HG03460 (cell line): ENCODE results near the gene CYP2W1.
"Not testable (repeated sequence)": the region's sequence is repeated elsewhere in the genome, so short reads cannot be mapped to it uniquely, and the experiment has no call there.

ENCODE experiments used
- ATAC-seq: cut with Tn5 transposase; IDR thresholded peaks from one replicate; pipeline ENCODE4 v1.9.1; 2021; ENCODE audit not compliant: unreplicated experiment

CYP2W1 gene, protein sequence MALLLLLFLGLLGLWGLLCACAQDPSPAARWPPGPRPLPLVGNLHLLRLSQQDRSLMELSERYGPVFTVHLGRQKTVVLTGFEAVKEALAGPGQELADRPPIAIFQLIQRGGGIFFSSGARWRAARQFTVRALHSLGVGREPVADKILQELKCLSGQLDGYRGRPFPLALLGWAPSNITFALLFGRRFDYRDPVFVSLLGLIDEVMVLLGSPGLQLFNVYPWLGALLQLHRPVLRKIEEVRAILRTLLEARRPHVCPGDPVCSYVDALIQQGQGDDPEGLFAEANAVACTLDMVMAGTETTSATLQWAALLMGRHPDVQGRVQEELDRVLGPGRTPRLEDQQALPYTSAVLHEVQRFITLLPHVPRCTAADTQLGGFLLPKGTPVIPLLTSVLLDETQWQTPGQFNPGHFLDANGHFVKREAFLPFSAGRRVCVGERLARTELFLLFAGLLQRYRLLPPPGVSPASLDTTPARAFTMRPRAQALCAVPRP

DNA sequence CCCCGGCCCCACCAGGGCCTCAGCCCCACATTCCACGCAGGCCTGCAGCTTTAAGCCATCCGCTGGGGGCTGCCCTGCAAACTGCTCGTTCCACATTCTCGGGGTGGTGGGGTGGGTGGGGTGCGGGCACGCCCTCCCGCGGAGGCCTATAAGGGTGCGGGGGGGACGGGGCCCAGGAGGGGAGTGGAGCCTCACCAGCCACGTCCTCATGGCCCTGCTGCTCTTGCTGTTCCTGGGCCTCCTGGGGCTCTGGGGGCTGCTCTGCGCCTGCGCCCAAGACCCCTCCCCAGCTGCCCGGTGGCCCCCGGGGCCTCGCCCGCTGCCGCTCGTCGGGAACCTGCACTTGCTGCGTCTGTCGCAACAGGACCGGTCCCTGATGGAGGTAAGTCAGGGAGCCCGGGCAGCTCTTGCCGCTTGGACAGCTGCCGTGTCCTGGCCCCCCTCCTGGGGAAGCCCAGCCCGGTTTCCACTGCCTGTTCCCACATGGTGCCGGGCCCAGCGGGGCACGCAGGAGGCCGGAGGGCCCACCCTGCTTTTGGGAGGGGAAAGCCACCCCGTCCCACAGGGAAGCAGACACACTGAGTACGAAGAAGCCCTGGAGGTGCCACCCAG is at the start of gene CYP2W1:
TSS of gene CYP2W1 (plus strand) at position 178 of the 612 bp plus-strand sequence. CDS start at position 209, 31 bp downstream.
- ATAC-seq, result no peak

DNA sequence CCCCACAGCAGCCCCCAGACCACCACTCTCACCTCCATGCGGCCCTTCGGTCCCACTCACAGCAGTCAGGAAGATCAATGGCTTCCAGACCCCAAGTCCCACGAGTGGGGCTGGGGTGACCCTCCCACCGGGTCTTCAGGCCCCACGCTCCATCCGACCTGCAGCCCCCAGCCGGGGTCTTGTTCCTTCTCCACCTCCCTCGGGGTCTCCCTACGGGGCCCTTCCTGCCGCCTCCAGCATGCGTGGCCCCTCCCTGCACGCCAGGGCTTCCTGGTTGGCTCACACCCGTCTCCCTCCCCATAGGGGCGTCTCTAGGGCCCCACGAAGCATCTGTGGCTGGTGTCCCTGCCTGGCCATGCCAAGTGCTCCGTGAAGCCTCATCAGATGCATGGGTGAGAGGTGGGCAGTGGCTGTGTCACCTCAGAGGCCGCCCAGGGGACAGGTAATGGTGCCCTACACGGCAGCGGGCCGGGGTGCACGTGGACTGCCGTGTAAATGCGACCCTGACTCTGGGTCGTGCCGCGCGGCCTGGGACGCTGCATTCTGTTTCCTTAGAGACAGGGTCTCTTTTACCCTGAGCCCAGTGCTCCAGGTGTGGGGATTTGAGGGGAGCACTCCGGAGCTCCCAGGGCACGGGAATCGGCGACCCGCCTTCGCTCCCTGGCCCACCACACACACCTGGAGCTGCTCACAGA is 48.4 kb upstream of the CYP2W1 start:
- ATAC-seq, result no peak

DNA sequence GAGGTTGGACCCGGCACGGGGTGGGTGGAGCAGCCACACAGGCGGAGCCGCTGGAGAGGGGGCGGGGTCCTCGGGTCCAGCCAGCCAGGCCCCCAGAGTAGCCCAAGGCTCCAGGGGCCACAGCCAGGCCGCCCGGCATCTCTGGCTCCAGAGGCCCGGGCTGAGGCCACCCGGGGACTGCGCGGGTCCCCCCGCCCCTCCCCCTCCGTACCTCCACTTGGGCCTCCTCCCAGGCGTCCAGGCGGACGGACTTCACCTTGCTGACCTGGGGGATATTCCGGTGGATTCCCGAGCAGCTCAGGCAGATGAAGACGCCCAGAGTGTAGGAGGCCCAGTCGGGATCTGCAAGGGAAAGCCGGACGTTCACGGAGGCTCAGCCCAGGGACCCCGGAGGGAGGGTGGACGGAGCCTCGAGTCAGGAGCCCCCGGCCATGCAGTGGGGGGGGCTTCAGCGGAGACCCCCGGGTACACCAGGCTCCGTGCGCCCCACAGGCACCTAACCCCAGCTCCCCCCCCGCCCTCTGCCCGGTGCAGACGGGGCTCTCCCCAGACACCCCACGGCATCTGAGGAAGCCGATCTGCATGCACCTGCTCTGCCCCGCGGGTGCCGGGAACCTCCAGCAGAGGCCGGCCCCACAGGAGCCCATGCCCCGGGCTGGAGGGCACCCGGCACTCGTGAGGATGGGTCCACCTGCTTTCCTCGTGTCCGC is 47.7 kb upstream of the CYP2W1 start:
- ATAC-seq, result no peak

DNA sequence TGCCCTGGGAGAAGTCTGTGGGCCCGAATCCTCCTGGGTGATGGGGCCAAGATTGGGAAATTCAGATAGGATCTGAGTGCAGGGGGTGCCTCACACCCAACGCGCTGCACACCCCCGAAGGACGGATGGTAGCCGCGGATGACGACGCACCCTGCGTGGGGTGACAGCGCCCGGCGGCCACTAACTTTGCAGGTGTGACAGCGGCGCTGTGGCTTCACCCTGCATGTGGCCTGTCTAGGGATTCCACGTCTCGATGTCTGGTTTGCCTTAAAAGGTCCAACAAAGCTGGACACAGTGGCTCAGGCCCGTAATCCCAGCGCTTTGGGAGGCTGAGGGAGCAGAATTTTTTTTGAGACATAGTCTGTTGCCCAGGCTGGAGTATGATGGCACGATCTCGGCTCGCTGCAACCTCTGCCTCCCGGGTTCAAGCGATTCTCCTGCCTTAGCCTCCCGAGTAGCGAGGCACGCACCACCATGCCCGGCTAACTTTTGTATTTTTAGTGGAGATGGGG is 47.1 kb upstream of the CYP2W1 start:
- no peak for ATAC-seq

DNA sequence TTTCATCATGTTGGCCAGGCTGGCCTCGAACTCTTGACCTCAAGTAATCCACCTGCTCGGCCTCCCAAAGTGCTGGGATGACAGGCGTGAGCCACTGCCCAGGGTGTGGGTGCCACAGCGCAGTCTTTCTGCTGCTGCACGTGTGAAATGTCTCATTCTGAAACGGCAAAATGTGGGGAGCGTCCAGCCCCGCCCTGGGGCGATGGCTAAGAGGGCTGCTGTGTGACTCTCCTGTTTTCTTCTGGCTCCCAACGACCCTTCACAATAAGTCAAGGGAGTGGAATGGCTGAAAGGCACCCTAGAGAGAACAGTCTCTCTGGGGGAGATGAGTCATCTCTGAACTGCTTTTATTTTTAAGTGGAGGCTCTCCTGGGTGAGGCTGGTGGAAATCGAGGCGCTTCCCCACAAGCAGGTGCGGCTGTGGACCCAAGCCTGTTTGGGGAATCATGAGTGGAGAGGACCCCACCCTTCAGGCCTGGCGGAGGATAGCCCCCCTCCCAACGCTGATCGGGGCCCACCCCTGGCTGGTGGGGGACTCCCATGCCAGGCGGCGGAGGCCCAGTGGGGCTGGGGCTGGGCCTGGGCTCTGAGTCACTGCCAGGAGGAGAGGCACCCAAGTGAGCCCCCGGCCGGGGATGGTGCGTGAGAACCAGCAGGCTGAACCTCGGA is 46.5 kb upstream of the CYP2W1 start:
- peak; percentile 78 for ATAC-seq

DNA sequence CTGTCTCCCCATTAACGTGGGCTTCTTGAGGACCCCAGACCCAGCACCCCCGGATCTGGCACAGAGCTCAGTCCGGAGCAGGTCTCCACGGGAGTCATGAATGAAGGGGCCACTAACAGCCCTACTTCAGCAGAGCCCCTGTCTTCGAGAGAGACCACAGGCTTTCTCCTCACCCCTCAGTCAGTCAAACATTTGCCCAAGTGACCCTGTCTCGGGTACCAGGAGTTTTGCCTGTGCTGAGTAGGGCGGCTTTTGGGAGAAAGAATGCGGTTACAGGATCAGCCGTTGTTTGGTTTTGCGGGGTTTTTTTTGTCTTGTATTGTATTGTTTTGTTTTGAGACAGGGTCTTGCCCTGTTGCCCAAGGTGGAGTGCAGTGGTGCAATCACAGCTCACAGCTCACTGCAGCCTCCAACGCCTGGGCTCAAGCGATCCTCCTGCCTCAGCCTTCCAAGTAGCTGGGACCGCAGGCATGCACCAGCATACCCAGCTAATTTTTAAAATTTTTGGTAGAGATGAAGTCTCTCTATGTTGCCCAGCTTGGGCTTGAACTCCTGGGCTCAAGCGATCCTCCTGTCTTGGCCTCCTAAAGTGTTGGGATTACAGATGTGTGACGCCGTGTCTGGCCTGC is 45.0 kb upstream of the CYP2W1 start:
- ATAC-seq, result no peak

DNA sequence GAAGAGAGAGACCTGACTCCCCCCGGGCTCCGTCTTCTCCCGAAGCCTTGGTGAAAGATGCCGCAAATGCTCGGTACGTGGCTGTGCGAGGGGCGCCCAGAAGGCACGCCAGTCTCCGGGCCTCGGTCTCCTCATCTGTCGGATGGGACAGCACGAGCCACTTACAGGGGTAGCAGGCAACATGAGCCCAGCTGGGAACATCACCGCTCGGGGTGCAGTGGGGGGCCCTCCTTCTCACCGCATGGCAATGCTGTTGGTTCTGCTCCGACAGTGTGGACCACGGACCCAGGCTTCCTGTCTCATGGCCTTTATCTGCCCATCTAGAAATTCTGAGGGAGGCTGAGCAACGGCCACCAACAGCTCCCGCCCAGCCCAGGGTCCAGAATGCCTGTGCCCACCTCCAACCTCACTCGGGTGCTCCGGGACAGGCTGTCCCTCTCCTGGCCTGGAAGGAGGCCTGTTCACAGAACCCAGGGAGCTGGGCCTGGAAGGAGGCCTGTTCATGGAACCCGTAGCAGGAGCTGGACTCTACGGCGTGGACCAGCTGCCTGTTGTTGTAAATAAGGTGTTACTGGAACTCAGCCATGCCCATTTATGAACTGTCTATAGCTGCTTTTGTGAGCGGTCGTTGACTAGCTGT is 44.3 kb upstream of the CYP2W1 start:
- ATAC-seq, result no peak

DNA sequence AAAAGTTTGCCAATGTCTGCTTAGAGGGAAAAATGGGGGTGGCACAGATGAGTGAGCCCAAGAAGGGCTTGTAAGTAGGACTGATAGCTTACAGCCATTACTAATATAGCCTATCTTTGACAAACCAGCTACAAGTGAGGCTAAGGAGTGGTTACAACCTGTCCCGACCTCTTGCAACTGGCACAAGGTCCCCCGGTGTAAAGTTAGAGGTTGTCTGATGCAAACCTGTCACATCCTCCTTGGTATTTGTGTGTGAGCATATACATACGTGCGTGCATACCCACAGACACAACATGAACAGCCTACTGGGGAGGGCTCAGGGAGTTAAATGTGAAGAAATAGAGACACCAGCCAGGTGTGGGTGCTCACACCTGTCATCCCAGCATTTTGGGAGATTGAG is 43.1 kb upstream of the CYP2W1 start:
- no peak for ATAC-seq

DNA sequence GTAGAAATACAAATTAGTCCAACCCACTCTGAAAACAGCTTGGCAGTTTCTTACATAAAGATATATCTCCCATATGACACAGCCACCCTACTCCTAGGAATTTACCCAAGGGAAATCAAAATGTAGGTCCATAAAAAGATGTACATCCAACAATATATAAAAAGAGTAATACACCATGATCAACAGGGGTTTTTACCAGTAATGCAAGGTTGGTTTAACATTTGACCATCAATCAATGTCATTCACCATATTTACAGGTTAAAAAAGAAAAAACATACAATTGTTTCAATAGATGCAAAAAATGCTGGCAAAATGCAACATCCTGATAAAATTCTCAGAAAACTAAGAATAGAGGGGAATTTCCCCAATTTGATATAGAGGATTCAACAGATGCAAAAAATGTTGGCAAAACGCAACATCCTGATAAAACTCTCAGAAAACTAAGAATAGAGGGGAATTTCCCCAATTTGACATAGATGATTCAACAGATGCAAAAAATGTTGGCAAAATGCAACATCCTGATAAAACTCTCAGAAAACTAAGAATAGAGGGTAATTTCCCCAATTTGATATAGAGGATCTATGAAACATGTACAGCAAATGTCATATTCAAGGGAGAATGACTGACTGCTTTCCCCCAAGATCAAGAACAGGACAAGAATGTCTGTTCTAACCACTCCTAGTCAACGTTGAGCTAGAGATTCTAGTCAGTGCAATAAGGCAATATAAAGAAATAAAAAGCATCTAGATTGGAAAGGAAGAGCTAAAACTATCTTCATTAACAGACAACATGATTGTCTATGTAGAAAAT is 42.2 kb upstream of the CYP2W1 start:
- ATAC-seq, result no peak

DNA sequence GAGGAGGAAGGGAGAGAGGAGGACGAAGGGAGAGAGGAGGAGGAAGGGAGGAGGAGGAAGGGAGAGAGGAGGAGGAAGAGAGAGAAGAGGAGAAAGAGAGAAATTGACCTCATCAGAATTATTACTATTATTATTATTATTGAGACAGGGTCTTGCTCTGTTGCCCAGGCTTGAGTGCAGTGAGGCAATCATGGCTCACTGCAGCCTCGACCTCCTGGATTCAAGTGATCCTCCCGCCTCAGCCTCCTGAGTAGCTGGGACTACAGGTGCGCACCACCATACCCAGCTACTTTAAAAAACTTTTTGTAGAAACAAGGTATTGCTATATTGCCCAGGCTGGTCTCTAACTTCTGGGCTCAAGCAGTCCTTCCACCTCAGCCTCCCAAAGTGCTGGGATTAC is 39.2 kb upstream of the CYP2W1 start:
- not testable (repeated sequence) for ATAC-seq

DNA sequence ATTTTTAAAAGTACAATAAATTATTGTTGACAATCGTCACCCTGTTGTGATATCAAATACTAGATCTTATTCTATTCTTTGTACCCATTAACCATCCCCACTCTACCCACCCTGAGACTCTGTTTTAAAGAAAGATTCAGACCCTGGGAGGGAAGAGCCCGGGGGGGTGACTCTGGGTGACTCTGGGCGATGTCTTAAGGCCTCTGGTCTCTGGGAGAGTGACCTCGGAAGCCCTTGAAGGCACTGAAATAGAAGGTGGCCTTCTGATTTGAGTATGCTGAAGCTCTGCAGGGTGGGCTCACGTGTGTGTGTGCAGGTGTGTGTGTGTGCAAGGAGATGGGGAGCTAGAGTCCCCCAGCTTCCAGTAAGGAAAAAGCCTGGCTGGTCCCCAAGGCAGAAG is 38.2 kb upstream of the CYP2W1 start:
- ATAC-seq, result no peak

DNA sequence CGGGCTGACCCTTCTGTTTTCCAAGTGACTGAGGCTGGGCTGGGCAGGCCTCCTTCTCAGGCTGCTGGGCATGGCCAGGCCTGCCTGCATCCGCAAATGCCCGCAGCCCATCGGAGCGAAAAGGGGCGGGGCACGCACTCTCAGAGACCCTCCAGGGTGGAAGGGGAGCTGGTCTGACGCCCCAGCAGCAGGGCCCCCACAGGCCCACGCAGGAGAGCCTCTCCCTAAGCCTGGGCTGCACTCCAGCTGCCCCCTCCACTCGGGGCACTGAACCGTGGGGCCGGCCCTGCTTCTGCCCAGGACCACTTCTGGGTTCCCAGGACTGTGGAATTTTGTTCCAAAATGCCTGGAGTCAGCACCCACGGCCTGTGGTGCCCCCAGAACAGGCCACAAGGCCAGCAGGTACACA is 37.8 kb upstream of the CYP2W1 start:
- no peak for ATAC-seq

DNA sequence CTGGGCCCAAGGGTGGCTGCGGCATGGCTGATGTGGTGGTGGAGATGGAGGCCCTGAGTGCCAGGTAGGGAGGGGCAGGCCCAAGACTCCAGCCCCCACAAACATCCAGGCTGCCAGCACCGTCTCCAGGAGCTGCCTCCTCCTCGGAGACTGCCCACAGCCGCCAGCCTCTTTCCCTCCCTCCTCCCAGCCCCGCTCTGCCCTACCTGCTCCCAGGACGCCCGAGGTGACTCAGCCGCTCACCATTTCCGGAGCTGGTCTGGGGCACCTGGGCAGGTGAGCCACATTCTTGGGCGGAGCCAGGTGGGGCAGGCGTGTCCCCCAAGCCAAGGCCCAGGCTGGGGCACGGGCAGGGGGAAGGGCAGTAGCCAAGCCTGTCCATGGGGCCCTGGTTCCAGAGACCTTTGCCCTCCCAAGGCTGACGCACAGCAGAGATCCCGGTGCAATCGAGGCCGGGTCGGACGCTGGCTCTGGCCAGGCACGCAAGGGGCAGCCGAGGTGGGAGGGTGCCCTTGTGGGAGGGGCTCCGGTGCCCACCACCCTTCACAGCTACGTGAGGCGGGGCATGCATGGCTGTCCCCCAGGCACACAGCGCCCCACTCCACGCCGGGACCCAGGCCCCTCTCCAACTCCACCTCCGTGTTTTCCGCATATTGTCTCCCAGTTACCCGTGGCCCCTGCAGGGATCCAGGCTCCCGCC is 37.3 kb upstream of the CYP2W1 start:
- ATAC-seq, result no peak

DNA sequence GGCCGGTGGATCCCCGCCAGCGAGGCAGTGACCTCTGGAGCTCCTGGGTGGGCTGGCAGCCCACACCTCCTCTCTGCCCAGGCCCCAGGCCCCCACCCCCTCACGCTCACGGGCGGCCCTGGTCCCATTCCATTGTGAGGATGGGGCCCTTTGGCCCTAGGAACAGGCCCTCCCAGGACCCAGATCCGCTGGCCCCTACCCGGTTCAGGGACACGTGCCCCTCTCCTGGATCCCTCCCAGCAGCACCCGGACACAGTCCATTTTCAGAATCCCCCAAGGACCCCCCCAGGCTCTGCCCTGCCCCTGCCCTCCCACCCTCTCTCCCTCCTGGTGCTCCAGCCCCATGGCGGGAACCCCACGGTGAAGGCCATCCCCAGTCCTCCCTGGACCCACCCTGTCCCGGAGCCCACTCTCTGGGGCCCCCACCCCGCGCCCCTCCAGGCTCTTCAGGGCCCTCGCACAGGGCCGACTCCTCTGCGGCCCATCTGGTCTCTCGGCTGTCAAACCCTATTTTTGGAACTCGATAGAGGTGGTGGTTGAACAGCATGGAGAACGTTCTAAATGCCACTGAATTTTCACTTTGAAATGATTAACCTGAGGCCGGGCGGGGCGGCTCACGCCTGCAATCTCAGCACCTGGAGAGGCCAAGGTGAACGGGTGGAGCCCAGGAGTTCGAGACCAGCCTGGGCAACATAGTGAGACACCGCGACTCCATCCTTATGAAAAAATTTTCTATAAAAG is 36.6 kb upstream of the CYP2W1 start:
- no peak for ATAC-seq

DNA sequence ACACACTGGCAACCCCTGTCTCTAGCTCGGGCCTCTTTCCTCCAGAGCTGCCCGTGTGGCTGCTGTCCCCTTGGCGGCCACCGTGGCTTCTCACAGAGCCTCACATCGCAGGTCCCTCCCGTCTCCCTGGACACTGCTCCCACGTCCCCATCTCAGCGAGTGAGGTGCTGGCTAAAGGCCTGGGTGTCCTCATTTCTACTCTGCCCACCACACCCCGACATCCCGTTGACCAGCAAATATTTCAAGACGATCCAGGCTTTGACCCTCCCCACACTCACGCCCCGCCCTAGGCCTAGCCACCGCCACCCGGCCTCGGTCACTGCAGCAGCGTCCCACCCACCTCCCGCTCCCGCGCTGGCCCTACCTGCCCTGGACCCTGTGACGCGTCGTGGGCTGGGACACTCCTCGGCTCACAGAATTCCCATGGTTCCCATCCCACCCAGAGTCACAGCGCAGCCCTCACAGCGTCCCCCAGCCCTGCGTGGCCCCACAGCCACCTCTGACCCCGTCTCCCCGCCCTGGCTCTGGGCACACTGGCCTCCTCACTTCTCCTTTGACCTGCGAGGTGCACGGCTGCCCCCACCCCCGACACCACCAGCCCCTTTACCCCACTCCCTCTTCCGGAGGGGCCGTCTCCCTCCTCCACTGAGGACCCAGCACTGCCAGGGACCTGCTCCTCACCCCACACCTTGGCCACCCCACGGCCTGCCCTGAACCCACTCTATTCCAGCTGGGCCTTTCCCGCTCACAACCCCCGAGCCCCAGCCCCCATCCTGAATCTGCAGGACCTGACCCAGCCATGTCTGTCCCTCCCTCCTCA is 35.4 kb upstream of the CYP2W1 start:
- no peak for ATAC-seq
